M059J (cell line): Measurements from ENCODE around the gene SLC1A1. TPM values are rescaled to one million over a fixed set of nuclear protein-coding genes. Genes with fewer than 3 reads are reported as not detected.
"Not testable (repeated sequence)": the region's sequence is repeated elsewhere in the genome, so short reads cannot be mapped to it uniquely, and the experiment has no call there.

Source experiments
- DNase-seq: peaks from one replicate; pipeline ENCODE4 v3.0.0-alpha.2; 2012; ENCODE audit warnings: low read depth
- total RNA-seq: library from RNA; depleted of rRNA; stranded (reverse); fragments of >200 nt; shearing (Covaris generic); gene quantifications from 2 replicates; pipeline ENCODE4 v1.2.3, GENCODE V29; 2014

Gene SLC1A1
- total RNA-seq, 1 experiment from 2014 or later, result 20.6 TPM

GRCh38 chr9:4576448-4576847 is 86.2 kb downstream of the SLC1A1 start:
- no peak for DNase-seq

DNA sequence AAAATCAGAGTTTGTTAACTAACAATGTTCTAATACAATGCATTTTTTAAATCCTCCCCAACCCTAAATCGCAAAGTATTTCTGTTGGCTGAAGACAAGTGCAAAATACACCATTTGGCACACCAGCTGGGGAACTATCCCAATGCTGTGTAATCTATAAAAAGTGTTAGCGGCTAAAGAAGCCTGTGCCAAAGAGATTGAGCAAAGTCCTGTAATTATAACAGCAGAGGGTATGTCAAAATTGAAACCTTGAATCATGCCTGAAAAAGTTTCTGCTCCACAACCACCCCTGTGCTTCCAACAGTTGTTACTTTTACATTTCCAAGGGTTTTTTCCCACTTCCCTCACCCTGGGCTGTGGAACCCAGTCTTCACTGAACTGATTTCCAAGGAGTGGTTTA is 88.7 kb downstream of the SLC1A1 start:
- no peak for DNase-seq

DNA sequence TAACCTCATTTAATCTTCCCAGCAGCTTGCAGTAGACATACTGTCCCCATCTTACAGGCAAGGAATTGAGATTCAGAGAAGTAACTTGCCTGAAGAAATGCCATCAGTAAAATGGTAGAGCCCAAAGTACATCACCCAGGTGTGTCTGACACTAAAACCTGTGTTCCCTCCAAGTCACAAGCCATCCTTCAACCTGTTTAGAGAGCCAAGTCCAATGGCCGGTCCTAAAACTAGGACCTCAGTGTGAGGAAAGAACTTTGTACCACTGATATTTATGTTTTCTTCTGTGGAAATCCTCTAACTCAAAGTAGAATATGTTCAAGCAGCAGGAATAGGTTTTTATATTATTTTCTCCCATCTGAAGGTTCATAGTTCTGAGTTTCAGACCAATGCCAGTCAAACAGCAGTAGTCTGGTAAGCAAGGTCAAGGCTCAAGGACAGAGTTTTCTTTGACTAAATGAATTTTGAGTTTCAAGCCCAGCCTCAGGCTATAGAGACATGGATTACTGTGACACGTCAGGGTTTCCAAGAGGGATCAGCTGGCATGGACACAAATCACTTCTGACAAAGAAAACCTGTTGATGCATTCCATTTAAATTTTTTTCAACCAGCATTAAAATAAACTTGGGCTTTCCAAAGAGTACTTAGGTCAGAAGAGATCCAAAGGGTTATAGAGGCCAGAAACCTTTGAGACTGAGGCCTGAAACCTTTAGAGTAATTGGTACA is 90.9 kb downstream of the SLC1A1 start:
- peak; percentile 93 for DNase-seq

- DNase-seq, result no peak
Observed at GRCh38 chr9:4581861-4582565, 91.7 kb downstream of the SLC1A1 start.

GRCh38 chr9:4583001-4583400 is 92.7 kb downstream of the SLC1A1 start:
- no peak for DNase-seq

- no peak for DNase-seq
Observed at GRCh38 chr9:4584636-4585035, 94.4 kb downstream of the SLC1A1 start.

DNA sequence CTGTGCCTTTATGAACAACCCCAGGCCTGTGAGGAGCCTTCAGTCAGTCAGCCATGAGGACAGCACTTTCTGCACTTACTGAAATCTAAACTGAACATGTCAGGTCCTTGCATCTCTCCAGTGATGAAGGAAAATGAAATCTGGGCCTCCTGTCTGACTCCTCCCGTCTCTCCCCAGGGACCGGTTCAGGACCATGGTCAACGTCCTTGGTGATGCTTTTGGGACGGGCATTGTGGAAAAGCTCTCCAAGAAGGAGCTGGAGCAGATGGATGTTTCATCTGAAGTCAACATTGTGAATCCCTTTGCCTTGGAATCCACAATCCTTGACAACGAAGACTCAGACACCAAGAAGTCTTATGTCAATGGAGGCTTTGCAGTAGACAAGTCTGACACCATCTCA is 94.9 kb downstream of the SLC1A1 start:
- DNase-seq, result peak; percentile 17

GRCh38 chr9:4588721-4589120 is 98.5 kb downstream of the SLC1A1 start:
- no peak for DNase-seq

DNA sequence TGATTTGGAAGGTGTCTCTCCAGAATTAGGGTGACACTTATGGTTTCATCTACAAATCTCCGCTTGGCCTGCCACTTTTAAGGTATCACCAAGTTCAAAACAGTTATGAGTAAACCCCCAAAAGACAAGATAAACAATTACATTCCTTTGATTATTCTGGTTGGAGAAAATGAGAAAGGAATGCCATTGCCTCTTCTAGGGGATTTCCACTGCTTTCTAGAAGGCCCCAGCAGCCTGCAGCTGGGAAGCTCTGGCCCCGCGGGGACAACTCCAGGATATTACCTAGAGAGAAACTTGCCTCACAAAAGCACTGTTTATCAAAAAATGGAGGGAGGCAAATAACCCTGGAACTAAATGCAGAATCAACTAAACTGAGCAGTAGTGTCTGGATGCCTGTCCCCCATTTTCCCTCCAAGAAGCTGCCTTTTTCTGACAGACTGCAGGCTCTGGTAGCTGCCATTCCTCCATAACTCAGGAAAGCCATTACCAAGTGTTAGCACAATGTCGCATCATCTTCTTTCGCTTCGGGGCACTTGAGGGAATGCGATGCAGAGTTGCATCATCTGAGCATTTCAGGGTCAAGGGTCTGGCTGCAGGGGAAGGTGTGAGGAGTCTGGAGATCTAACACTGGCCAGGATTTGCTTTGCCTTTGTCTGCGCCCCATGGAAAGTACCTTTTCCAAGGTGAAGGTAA is 100.3 kb downstream of the SLC1A1 start:
- peak; percentile 56 for DNase-seq

DNA sequence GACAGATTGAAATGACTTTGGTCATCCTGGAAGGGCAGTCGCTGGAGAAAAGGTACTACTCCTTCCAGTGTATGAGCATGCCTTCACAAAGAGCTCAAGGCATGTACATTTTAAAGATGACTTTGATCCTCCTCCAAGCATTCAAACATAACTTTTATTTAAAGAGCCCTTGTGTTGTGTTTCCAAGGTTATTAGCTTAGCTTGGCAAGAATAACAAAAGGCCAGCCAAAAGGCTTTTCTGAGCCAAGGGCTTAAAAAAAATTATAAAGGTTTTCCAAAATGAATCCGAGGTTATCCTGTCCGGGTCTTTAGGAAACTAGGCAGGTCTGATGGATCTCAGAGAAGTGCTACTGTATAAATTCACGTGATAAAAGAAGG is 100.8 kb downstream of the SLC1A1 start:
- peak; percentile 37 for DNase-seq

DNA sequence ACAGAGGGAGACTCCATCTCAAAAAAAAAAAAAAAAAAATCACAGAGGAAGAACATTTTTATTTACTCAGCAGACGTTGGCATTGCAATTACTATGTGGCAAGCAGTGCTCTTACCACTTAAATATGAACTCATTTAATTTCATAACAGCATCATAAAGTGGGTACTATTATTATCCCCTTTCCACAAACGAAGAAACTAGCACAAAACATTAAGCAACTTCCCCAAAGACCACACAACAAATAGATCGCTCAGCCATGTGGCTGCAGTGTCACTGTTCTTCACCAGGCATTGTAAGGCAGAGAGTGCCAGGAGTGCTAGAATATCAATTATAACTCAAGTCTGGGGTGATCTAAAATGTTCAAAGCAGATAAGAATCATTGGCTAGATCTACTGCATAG is 102.0 kb downstream of the SLC1A1 start:
- DNase-seq, result no peak

DNA sequence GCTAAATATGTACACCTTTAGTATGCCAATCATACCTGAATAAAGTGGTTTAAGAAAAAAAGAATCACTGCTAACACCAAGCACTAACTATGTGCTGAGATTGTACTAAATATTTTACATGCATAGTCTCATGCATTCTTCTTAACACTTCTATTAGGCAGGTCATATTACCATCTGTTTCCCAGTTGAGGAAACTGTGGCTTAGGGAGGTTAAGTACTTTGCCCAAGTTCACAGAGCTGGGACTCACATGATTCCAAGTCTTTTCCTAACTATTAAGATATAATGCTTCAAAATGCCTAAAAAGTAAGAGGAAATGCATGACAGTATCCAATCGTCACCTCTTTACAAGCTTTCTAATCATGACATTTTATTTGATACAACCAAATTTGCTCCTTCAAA is 102.6 kb downstream of the SLC1A1 start:
- DNase-seq, result no peak

- DNase-seq, result no peak
Observed at GRCh38 chr9:4594545-4594944, 104.3 kb downstream of the SLC1A1 start.

GRCh38 chr9:4594994-4595393 is 104.7 kb downstream of the SLC1A1 start:
- DNase-seq, result no peak

- DNase-seq, result no peak
Observed at GRCh38 chr9:4596165-4596922, 106.1 kb downstream of the SLC1A1 start.

DNA sequence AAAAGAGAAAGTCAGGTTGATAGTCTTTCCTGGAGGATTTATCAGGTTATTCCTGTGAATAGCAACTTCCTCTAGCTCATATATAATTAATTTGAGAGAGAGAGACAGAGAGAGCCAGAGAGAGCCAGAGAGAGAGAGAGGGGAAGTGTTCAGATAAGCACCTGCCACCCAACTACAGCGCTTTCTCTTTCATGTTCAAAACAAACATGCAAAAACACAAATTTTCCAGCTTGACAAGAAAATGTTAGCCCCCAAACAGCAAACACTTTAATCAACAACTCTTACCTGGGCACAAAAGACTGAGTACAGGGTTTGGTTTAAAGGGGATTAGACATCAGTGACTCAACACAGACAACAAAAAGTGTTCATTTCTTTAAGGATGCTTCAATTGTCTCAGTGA is 110.1 kb downstream of the SLC1A1 start:
- no peak for DNase-seq

- no peak for DNase-seq
Observed at GRCh38 chr9:4603830-4604229, 113.6 kb downstream of the SLC1A1 start.

GRCh38 chr9:4604678-4605095 is 114.4 kb downstream of the SLC1A1 start:
- DNase-seq, result peak; percentile 79

DNA sequence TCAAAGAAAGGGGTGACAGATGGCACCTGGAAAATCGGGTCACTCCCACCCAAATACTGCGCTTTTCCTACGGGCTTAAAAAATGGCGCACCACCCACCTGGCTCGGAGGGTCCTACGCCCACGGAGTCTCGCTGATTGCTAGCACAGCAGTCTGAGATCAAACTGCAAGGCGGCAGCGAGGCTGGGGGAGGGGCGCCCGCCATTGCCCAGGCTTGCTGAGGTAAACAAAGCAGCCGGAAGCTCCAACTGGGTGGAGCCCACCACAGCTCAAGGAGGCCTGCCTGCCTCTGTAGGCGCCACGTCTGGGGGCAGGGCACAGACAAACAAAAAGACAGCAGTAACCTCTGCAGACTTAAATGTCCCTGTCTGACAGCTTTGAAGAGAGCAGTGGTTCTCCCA is 115.8 kb downstream of the SLC1A1 start:
- not testable (repeated sequence) for DNase-seq

DNA sequence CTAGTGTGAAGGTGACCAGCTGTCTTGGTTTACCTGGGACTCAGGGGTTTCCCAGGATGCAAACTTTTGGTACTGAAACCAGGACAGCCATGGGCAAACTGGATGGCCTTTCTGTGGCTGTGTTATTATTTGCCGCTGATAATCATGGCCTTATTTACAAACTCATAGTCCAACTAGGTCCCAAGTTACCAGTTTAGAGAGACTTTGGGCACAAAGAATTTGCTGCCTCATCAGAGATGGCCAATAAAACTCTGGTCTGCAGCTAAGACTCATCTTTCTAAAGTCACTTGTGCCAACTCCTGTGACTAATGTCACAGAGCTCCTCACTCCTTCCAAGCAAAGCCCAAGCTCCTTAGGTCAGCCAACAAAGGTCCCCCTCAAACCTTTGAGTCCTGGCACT is 124.4 kb downstream of the SLC1A1 start:
- peak; percentile 63 for DNase-seq

- DNase-seq, result peak; percentile 40
Observed at GRCh38 chr9:4615251-4615650, 125.0 kb downstream of the SLC1A1 start.

GRCh38 chr9:4615778-4616177 is 125.5 kb downstream of the SLC1A1 start:
- no peak for DNase-seq
